Kasumi-1 (cell line): ENCODE data around the gene HTT-AS.

Experiments used
- DNase-seq, 2 experiments: peaks; one replicate each; lab custom pipeline; 2025; lab: John Stamatoyannopoulos, UW

HTT-AS gene

GRCh38 chr4:3087115-3087797 is 12.9 kb upstream of the HTT-AS start:
- no peak for DNase-seq

- no peak for DNase-seq
Measured at GRCh38 chr4:3085948-3086670, 11.8 kb upstream of the HTT-AS start.

- DNase-seq, result no peak
Measured at GRCh38 chr4:3083732-3084131, 9.4 kb upstream of the HTT-AS start.

- DNase-seq, result no peak
Measured at GRCh38 chr4:3082925-3083515, 8.7 kb upstream of the HTT-AS start.

GRCh38 chr4:3079694-3080123 is 5.4 kb upstream of the HTT-AS start:
- DNase-seq, result peak; percentile 30 to 38

- no peak for DNase-seq
Measured at GRCh38 chr4:3077796-3078195, 3.5 kb upstream of the HTT-AS start.

GRCh38 chr4:3075652-3075981 is 1.3 kb upstream of the HTT-AS start:
- DNase-seq, result no peak

- DNase-seq, result peak; percentile 77 to 81
Measured at GRCh38 chr4:3074846-3075651, 711 bp upstream of the HTT-AS start.

GRCh38 chr4:3073158-3074077 is 920 bp downstream of the HTT-AS start:
- no peak for DNase-seq

GRCh38 chr4:3071811-3072210 is 2.5 kb downstream of the HTT-AS start:
- no peak for DNase-seq

GRCh38 chr4:3070709-3071500 is 3.4 kb downstream of the HTT-AS start:
- no peak for DNase-seq

- DNase-seq, result no peak
Measured at GRCh38 chr4:3069661-3070199, 4.6 kb downstream of the HTT-AS start.

GRCh38 chr4:3067473-3068001 is 6.8 kb downstream of the HTT-AS start:
- no peak for DNase-seq

GRCh38 chr4:3066836-3067400 is 7.4 kb downstream of the HTT-AS start:
- DNase-seq, result no peak

- DNase-seq, result no peak
Measured at GRCh38 chr4:3065551-3065950, 8.8 kb downstream of the HTT-AS start.

GRCh38 chr4:3062471-3062870 is 11.9 kb downstream of the HTT-AS start:
- DNase-seq, result peak; percentile 25 to 29

- no peak for DNase-seq
Measured at GRCh38 chr4:3060946-3061345, 13.4 kb downstream of the HTT-AS start.

GRCh38 chr4:3059943-3060342 is 14.4 kb downstream of the HTT-AS start:
- DNase-seq, result no peak

GRCh38 chr4:3054169-3054759 is 20.1 kb downstream of the HTT-AS start:
- DNase-seq, result peak in 1 of 2 experiments; percentile 4
